HG03060 (cell line): ENCODE measurements around the gene NOPCHAP1.
"Not testable (repeated sequence)": the region's sequence is repeated elsewhere in the genome, so short reads cannot be mapped to it uniquely, and the experiment has no call there.

ENCODE experiments used
- ATAC-seq: cut with Tn5 transposase; IDR thresholded peaks from one replicate; pipeline ENCODE4 v1.9.1; 2021; ENCODE audit warnings: low read depth, moderate number of reproducible peaks; ENCODE audit not compliant: unreplicated experiment

Gene NOPCHAP1

DNA sequence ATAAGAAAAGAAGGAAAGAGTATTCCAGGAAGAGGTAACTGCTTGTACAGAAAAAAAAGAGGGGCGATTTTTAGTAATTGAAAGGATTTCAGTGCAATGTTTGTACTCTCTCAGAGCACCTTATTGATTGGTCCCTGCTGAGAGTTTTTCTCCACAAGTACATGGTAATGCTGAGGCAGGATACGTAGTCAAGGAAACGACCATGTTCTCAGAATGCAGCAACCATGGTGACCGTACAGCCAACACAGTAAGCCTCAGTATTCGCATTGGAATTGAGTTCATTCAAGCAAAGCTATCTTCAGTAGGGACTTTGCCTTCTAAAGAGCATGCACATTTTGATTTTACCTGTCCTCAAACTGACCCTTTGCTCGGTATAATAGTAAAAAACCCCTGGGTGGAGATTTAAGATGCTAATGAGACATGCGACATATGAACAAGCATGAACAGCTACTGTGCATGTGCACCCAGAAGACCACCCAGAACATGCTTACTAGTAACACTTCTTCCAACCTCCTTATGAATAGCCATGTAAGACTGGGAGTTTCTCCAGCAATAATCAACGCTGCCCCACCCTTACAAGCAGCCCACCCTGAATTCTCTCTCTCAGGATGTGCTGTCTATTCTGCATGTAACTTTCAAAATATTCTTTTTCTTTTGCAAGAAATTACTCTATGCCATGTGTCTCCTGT is 21.8 kb upstream of the NOPCHAP1 start:
- ATAC-seq, result no peak

- ATAC-seq, result no peak
Measured at GRCh38 chr12:104964856-104965205, 21.3 kb upstream of the NOPCHAP1 start.

DNA sequence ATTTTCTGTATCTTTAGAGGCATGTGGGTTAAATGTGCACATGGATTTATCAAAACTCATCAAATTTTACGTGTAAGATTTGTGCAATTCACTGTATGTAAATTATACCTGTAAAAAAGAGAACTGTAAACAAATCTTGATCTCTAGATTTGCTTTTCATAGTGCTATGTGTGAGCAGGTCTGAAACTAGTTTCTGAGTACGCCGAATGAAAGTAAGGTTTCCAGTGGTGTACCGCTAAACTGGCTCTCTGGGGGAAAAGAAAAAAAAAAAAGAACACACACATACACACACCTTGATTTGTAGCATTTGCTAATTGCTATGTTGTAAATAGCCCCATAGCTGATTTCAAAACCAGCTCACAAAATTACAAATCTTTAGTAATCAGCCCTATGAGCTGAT is 19.4 kb upstream of the NOPCHAP1 start:
- peak; percentile 45 for ATAC-seq

DNA sequence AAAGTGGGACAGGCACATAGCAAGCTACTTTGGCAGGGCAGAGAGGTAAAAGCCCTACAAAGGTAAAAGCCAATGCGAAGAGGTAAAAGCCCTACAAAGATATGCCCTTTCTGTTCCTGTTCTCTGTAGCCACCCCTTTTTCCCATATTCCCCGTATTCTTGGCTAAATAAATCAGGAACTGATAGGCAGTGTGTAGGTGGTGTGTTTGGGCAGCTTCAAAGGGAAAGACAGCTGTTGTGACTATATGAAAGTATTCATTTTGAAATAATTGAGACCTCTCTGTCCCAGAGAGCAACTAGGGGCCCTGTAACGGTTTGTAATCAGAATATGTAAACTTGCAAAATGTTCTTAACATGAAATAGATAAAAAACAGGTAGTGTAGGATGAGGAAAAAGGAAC is 16.8 kb upstream of the NOPCHAP1 start:
- ATAC-seq, result no peak

DNA sequence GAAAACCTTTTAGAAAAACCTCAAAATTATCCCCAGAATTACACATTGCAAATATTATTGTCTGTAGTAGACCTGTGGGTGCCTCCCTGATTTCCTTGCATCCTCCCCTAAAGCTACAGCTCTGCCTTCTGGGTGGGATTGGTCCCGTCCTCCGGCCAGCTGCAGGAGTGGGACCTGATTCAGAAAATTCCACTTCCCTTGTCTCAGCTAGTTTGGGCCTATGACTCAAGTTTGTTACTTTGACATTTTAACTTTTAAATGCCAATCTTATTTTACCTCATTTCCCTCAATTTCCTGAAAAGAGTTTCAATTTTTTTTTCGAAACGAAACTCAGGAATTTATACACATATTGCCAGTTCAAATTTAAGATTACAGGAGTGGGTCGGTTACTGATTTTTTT is 14.8 kb upstream of the NOPCHAP1 start:
- ATAC-seq, result no peak

DNA sequence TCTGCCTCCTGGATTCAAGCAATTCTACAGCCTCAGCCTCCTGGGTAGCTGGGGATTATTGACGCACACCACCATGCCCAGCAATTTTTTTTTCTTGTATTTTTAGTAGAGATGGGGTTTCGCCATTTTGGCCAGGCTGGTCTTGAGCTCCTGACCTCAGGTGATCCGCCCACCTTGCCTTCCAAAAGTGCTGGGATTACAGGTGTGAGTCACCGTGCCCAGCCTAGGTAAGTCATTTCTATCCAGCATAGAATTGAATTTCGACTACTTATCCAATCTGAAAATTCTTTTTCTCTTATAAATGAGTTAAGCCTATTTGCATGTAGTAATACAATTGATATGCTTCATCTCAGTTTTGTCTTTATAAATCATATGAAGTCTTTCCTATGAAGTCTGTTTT is 12.9 kb upstream of the NOPCHAP1 start:
- no peak for ATAC-seq

- peak; percentile 98 for ATAC-seq
Measured at GRCh38 chr12:104974626-104975290, 11.4 kb upstream of the NOPCHAP1 start.

- ATAC-seq, result no peak
Measured at GRCh38 chr12:104975587-104976343, 10.4 kb upstream of the NOPCHAP1 start.

- no peak for ATAC-seq
Measured at GRCh38 chr12:104976703-104977102, 9.4 kb upstream of the NOPCHAP1 start.

GRCh38 chr12:104977688-104978087 is 8.4 kb upstream of the NOPCHAP1 start:
- not testable (repeated sequence) for ATAC-seq

DNA sequence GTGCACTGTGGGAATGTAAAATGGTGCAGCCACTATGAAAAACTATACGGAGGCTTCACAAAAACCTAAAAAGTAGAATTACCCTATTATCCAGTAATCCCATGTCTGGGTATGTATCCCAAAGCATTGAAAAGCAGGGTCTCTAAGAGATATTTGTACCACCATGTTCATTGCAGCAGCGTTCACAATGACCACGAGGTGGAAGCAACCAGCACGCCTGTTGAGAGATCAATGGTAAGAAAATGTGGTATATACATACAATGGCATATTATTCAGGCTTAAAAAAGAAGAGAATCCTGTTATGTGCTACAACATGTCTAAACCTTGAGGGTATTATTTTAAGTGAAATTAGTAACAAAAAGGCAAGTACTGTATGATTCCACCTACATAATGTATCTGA is 910 bp upstream of the NOPCHAP1 start:
- ATAC-seq, result no peak

DNA sequence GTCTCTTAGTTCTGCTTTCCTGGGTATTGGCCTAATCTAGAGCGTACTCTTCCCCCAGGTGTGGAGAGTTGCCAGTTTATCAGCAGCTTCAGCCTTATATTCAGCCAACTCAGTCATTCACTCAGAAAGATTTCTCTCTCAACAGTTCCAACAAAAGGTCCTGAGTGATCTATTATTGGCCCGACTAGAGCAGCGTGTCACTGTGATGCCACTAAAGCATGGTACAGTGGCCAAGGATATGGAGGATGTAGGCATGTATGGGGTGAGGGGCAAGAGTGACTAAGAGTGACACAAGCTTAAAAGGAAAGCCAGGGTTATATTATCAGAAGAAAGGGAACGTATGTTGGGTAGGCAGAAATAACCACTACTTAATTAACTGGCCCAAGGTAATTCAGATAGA is 4.8 kb downstream of the NOPCHAP1 start:
- no peak for ATAC-seq

DNA sequence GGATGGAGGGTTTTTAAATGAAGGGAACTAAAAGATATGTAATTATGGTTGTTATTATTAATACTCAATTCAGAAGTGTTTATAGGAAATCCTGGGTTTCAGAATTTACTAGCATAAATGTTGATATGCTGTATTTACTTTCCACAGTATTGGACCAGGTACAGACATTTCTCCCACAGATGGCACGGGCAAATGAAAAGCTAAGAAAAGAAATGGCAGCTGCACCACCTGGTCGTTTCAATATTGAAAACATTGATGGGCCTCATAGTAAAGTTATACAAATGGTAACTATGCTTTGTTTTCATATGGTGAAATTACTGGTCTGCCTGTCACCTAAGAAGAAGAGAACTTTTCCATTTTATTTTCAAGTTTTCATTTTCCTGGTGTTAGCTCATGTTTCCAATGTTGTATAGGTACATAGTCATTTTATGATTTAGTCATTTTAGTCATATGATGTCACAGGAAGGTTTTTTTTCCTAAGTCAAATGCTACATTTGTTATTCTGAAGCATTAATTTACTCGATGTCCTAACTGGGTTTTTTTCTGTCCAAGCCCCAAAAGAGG is 5.5 kb downstream of the NOPCHAP1 start:
- ATAC-seq, result no peak

DNA sequence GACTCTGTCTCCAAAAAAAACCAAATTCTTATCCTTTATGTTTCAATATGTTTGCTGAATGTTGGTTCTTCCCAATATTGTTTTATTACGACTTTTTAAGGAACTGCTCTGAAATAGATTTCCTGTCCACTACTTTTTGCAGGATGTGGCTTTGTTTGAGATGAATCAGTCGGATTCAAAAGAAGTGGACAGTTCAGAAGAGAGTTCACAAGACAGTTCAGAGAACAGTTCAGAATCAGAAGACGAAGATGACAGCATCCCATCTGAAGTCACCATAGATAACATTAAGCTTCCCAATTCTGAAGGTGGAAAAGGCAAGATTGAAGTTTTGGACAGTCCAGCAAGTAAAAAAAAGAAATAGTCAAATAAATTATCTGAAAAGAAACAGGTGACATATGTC is 8.2 kb downstream of the NOPCHAP1 start:
- ATAC-seq, result no peak

DNA sequence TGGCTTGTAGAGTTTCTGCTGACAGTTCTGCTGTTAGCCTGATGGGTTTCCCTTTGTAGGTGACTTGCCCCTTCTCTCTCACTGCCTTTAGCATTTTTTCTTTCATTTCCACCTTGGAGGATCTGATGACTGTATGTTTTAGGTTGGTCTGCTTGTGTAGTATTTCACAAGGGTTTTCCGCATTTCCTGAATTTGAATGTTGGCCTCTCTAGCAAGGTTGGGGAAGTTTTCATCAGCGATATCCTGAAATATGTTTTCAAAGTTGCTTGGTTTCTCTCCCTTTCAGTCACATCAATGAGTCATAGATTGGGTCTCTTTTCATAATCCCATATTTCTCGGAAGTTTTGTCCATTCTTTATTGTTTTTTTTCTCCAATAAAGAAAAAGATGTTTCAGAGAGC is 11.4 kb downstream of the NOPCHAP1 start:
- ATAC-seq, result no peak

DNA sequence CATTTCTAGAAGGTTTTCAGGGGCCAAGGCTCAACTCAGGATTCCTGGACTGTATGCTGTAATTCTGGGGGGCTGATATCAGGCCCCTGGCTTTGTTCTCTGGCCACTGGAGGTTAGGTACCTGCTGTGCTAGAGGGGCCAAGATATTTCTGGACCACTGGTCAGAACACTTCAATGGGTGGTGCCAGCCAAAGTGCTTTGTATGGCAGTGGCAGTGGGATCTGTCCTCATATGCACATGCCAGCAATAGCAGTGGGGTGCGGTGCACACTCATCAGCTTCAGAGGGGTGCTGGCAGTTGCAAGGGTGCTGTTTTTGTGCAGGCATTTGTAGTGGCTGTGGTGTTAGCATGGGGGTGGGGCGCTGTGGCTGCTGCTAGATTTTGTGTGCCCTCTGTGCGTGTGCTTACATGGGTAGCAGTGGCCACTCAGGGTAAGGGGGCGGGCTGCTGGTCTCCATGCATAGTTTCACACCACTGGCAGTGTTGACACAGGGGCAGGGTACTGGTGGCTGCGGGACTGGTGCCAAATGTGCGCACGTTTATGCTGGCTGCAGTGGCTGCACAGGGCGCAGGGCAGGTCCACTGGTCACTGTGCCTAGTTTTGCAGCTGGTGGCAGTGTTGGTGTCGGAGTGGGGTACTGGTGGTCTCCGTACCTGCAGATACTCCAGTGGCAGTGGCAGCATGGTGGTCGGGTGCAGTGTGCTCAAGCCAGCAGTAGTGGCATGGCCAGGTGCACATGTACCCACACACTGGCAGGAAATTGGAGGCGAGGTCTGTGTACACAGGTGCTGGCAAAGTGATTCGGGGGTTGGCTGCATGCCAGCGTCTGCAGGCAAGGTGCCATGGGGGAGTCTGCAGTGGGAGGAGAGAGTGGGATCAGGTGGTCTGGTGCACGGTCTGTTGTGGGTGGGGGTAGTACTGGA is 12.6 kb downstream of the NOPCHAP1 start:
- ATAC-seq, result no peak

GRCh38 chr12:104999347-104999685 is 13.2 kb downstream of the NOPCHAP1 start:
- ATAC-seq, result no peak

DNA sequence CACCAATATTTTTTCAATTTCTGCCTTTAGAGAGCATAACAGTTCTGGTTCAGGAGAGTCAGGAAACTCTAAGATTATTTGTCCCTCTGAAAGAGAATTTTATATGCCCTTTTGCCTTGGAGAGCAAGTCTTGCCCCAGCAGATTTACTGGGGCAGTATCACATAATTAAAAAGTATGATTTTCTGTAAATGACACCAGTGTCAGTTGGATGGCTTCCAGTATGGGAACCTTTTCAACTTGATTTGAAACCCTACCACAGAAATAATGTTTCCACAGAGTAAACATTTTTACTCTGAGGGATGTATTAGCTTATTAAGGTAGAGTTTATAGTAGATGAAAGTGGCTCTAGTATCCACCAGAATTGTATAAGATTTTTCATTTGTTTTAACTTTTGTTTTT is 15.4 kb downstream of the NOPCHAP1 start:
- no peak for ATAC-seq

GRCh38 chr12:105013892-105014291 is 27.8 kb downstream of the NOPCHAP1 start:
- no peak for ATAC-seq

GRCh38 chr12:105014603-105015002 is 28.5 kb downstream of the NOPCHAP1 start:
- ATAC-seq, result no peak

DNA sequence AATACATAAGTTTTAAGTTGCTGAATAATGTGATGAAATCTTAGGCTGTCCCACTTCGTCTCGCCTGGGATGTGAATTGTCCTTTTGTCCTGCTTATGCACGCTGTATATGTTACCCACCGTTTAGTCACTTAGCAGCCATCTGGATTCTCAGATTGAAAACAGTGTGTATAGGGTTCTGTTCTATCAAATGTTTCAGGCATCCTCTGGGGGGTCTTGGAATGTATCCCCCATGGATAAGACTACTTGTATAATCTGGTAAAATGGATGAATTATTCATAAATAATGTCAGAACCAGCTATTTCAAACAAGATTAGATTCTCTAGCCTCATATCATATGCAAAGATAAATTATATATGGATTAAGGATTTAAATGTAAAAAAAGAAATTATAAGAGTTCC is 29.4 kb downstream of the NOPCHAP1 start:
- no peak for ATAC-seq
